Activated CD8-positive, alpha-beta T cell treated with anti-CD3 and anti-CD28 coated beads, Interleukin-2, amount 10 ng/mL, durations not matched to agents 7 days and 5 days (primary cell): ENCODE data around the gene MACO1. TPM values are rescaled to one million over a fixed set of nuclear protein-coding genes. Genes with fewer than 3 reads are reported as not detected.
A peak's percentile ranks its signal among the peaks of the same experiment; 100 is the strongest.

Experiments
- ATAC-seq: fragments of 150-1000 bp; cut with Tn5 transposase; one replicate; pipeline ENCODE4 v1.10.0; 2021; ENCODE audit warnings: moderate library complexity
- CTCF ChIA-PET: fragments of 350-600 bp; sonication (Branson Sonifier 250); formaldehyde crosslinking; loops from one replicate; lab custom pipeline; 2021; ENCODE audit warnings: antibody characterized with exemption; lab: Charles Lee
- POLR2A ChIA-PET: fragments of 350-600 bp; sonication (Branson Sonifier 250); formaldehyde crosslinking; loops from one replicate; lab custom pipeline; 2021; ENCODE audit warnings: antibody characterized with exemption; lab: Charles Lee
- DNase-seq: peaks from one replicate; pipeline ENCODE4 v3.0.0-alpha.2; 2020
- H3K27ac Mint-ChIP-seq: one replicate; pipeline ENCODE4 v1.8.0; 2021; ENCODE audit warnings: mild to moderate bottlenecking, mixed read lengths
- H3K27me3 Mint-ChIP-seq: one replicate; pipeline ENCODE4 v1.8.0; 2021; ENCODE audit warnings: low read depth, mixed read lengths
- H3K36me3 Mint-ChIP-seq: one replicate; pipeline ENCODE4 v1.8.0; 2021; ENCODE audit warnings: low read depth, mixed read lengths
- H3K4me1 Mint-ChIP-seq: one replicate; pipeline ENCODE4 v1.8.0; 2021; ENCODE audit warnings: low read depth, mixed read lengths
- H3K4me3 Mint-ChIP-seq: one replicate; pipeline ENCODE4 v1.8.0; 2021; ENCODE audit warnings: mild to moderate bottlenecking, mixed read lengths
- H3K9me3 Mint-ChIP-seq: one replicate; pipeline ENCODE4 v1.8.0; 2022; ENCODE audit warnings: mixed read lengths; ENCODE audit not compliant: insufficient read depth
- total RNA-seq, 2 experiments: library from RNA; stranded (reverse); gene quantifications; one replicate each; pipeline ENCODE4 v1.2.3, GENCODE V29; 2021

MACO1 gene
- total RNA-seq, 2 experiments from 2014 or later: 16.4 to 17.2 TPM

GRCh38 chr1:25517476-25518394 lies 87.0 kb downstream of the MACO1 start:
- ChIA-PET POLR2A (no interaction called here), CTCF (interaction anchor here (1.0 kb wide), 1 partner anchor 293 kb away, joined by 3 read pairs; no protein-coding TSS in a partner anchor)
- no peak overlapping the region for H3K27ac Mint-ChIP-seq
- no peak for ATAC-seq
- H3K27me3 Mint-ChIP-seq: peaks cover 2% of the 10 kb centered on the region
- DNase-seq: no peak
- H3K36me3 Mint-ChIP-seq: no peaks in the 10 kb centered on the region
- H3K4me3 Mint-ChIP-seq: no peak overlapping the region
- H3K4me1 Mint-ChIP-seq: peaks cover 4% of the 10 kb centered on the region
- no peaks in the 10 kb centered on the region for H3K9me3 Mint-ChIP-seq

DNA sequence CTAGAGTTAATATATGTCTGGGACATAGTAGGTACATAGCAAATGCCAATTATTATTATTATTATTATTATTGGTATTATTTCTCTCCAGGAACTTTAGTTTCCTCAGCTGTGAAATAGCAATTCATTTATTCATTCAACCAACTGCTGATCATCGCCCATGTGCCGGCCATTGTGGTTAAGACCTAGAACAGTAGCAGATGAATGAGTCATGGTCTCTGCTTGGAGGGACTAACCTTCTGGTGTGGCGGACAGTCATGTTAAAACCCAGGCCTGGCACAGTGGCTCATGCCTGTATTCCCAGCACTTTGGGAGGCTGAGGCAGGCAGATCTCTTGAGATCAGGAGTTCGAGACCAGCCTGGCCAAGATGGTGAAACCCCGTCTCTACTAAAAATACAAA lies 88.9 kb downstream of the MACO1 start:
- peaks cover 2% of the 10 kb centered on the region for H3K27me3 Mint-ChIP-seq
- H3K4me1 Mint-ChIP-seq: peaks cover 4% of the 10 kb centered on the region
- DNase-seq: no peak
- no peaks in the 10 kb centered on the region for H3K9me3 Mint-ChIP-seq
- ChIA-PET POLR2A (no interaction called here), CTCF (interaction anchor here (0.7 to 5.0 kb wide), 16 partner anchors 15 to 278 kb away, joined by 3 to 45 read pairs (median 4); partner anchors contain the start of gene LDLRAP1)
- no peaks in the 10 kb centered on the region for H3K36me3 Mint-ChIP-seq
- no peak for ATAC-seq
- H3K4me3 Mint-ChIP-seq: no peak overlapping the region
- no peak overlapping the region for H3K27ac Mint-ChIP-seq

- H3K36me3 Mint-ChIP-seq: no peaks in the 10 kb centered on the region
- ChIA-PET CTCF (interaction anchor here (0.7 to 5.0 kb wide), 31 partner anchors 13 to 289 kb away, joined by 3 to 45 read pairs (median 4); partner anchors contain the start of gene LDLRAP1), POLR2A (interaction anchor here (0.5 kb wide), 1 partner anchor 285 kb away, joined by 3 read pairs; no protein-coding TSS in a partner anchor)
- H3K4me1 Mint-ChIP-seq: peaks cover 7% of the 10 kb centered on the region
- no peaks in the 10 kb centered on the region for H3K27me3 Mint-ChIP-seq
- H3K4me3 Mint-ChIP-seq: no peak overlapping the region
- ATAC-seq (peak; percentile 62), DNase-seq (peak; percentile 82)
- peaks cover 5% of the 10 kb centered on the region for H3K9me3 Mint-ChIP-seq
- H3K27ac Mint-ChIP-seq: no peak overlapping the region
Observed at GRCh38 chr1:25520446-25521061, 89.9 kb downstream of the MACO1 start.

DNA sequence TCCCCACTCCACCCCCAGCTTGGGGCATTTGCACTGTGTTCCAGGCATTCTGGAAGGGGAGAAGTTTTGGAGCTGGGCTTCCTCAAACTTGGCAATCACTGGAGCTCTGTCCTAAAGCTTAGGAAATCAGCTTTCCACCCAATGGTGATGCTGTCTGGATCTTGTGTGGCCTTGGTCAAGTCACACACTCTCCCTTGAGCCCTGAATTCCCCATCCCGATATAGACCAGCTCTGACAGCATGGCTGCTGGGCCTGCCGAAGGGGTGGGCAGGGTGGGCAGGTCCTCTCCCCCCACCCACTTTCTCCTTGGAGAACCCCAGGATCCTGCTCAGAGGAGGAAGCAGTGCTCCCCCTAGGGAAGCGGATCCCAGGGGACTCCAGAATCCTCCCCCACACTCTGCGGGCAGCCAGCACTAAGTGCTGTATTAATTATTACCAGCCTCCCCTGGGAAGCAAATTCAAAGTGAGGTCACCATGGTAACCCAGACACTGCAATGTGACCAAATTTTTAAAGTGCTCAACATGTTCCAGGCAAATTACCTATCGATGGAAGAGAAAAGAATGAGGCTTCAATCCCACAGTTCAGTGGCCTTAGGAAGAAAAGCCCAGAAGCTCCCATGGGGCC lies 91.4 kb downstream of the MACO1 start:
- Mint-ChIP-seq H3K36me3 (no peaks in the 10 kb centered on the region), H3K4me1 (peaks cover 7% of the 10 kb centered on the region), H3K27ac (no peak overlapping the region), H3K9me3 (peaks cover 6% of the 10 kb centered on the region), H3K27me3 (no peaks in the 10 kb centered on the region), H3K4me3 (no peak overlapping the region)
- POLR2A ChIA-PET: no interaction called here
- CTCF ChIA-PET: interaction anchor here (1.1 to 5.0 kb wide), 8 partner anchors 17 to 288 kb away, joined by 3 to 45 read pairs (median 8); no protein-coding TSS in a partner anchor
- no peak for ATAC-seq
- DNase-seq: no peak

- CTCF ChIA-PET: interaction anchor here (5.0 kb wide), 1 partner anchor 19 kb away, joined by 45 read pairs; no protein-coding TSS in a partner anchor
- H3K9me3 Mint-ChIP-seq: peaks cover 6% of the 10 kb centered on the region
- ATAC-seq (no peak), DNase-seq (no peak)
- POLR2A ChIA-PET: no interaction called here
- H3K4me1 Mint-ChIP-seq: peaks cover 7% of the 10 kb centered on the region
- H3K27ac Mint-ChIP-seq: no peak overlapping the region
- no peaks in the 10 kb centered on the region for H3K27me3 Mint-ChIP-seq
- no peak overlapping the region for H3K4me3 Mint-ChIP-seq
- no peaks in the 10 kb centered on the region for H3K36me3 Mint-ChIP-seq
Observed at GRCh38 chr1:25523542-25523941, 92.8 kb downstream of the MACO1 start.

- H3K27ac Mint-ChIP-seq: no peak overlapping the region
- H3K4me3 Mint-ChIP-seq: no peak overlapping the region
- no peak for ATAC-seq
- no peak for DNase-seq
- H3K4me1 Mint-ChIP-seq: peaks cover 7% of the 10 kb centered on the region
- no peaks in the 10 kb centered on the region for H3K36me3 Mint-ChIP-seq
- ChIA-PET CTCF (interaction anchor here (1.0 kb wide), 1 partner anchor 194 kb away, joined by 3 read pairs; no protein-coding TSS in a partner anchor), POLR2A (no interaction called here)
- peaks cover 6% of the 10 kb centered on the region for H3K9me3 Mint-ChIP-seq
- no peaks in the 10 kb centered on the region for H3K27me3 Mint-ChIP-seq
Observed at GRCh38 chr1:25524568-25525360, 94.1 kb downstream of the MACO1 start.

DNA sequence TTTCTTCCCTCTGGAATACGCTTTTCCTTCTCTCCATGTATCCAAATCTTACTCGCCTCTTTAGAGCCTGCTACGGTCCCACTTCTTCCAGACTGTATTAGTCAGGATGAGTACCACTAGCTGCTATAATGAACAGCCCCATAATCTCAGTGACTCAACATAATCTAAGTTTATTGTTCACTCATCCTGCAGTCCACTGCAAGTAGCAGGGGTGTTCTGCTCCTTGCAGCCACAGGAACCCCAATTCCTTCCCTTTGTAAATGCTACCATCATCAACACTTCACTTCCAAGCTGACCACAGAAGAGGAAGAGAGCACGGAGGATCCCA lies 94.6 kb downstream of the MACO1 start:
- ATAC-seq: no peak
- CTCF ChIA-PET: interaction anchor here (1.0 kb wide), 1 partner anchor 195 kb away, joined by 3 read pairs; no protein-coding TSS in a partner anchor
- Mint-ChIP-seq H3K4me1 (peaks cover 7% of the 10 kb centered on the region), H3K36me3 (no peaks in the 10 kb centered on the region), H3K9me3 (peaks cover 6% of the 10 kb centered on the region), H3K27me3 (no peaks in the 10 kb centered on the region), H3K27ac (no peak overlapping the region), H3K4me3 (no peak overlapping the region)
- DNase-seq: no peak
- POLR2A ChIA-PET: no interaction called here

DNA sequence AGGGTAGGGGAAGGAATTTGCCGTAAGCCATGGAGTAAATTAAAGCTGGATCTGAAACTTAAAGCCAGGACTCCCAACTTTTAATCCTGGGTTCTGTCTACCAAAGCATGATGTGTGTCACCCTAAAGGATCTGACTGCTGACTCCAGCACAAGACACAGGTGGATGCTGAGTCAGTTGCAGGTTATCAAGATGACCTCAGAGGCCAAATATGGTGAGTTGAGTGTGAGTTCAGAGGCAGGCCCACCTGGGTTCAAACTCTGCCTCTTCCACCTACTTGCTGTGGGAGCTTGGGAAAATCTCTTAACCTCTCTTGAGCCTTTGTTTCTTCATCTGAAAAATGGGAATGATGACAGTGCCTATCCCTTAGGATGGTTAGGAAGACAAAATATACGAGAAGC lies 96.1 kb downstream of the MACO1 start:
- H3K4me3 Mint-ChIP-seq: no peak overlapping the region
- ChIA-PET CTCF (interaction anchor here (0.9 to 1.6 kb wide), 3 partner anchors 14 to 283 kb away, joined by 3 to 4 read pairs (median 4); no protein-coding TSS in a partner anchor), POLR2A (no interaction called here)
- no peak overlapping the region for H3K27ac Mint-ChIP-seq
- no peak for ATAC-seq
- no peaks in the 10 kb centered on the region for H3K27me3 Mint-ChIP-seq
- no peak for DNase-seq
- no peaks in the 10 kb centered on the region for H3K36me3 Mint-ChIP-seq
- H3K4me1 Mint-ChIP-seq: peaks cover 3% of the 10 kb centered on the region
- peaks cover 6% of the 10 kb centered on the region for H3K9me3 Mint-ChIP-seq

DNA sequence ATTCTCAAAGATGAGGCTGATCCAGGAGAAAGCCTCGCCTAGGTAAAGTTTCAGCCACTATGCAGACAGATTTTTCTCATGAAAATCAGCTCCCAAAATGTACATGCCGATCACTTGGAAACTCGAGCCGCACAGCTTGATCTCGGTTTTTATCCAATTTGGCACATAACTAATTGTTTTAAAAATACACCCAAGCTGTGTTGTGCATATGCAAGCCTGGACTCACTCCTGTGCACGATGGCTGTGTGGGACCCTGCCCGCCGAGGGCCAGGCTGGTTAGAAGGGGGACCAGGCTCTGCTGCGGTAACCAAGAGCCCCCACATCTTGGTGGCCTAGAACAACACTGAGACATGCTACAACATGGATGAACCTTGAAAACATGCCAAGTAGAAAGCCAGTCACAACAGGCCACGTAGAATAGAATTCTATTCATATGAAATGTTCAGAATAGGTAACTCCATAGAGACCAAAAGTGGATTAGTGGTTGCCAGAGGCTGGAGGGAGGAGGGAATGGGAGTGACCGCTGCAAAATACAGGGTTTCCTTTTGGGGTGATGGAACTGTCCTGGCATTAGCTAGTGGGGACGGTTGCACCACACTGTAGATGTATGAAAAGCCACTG lies 96.6 kb downstream of the MACO1 start:
- ATAC-seq (no peak), DNase-seq (no peak)
- Mint-ChIP-seq H3K9me3 (peaks cover 6% of the 10 kb centered on the region), H3K4me3 (no peak overlapping the region), H3K27me3 (no peaks in the 10 kb centered on the region), H3K36me3 (no peaks in the 10 kb centered on the region), H3K4me1 (peaks cover 3% of the 10 kb centered on the region), H3K27ac (no peak overlapping the region)
- ChIA-PET CTCF (interaction anchor here (1.3 to 1.6 kb wide), 2 partner anchors 38 to 282 kb away, joined by 3 to 4 read pairs; no protein-coding TSS in a partner anchor), POLR2A (no interaction called here)

GRCh38 chr1:25527946-25528595 lies 97.4 kb downstream of the MACO1 start:
- H3K4me1 Mint-ChIP-seq: peaks cover 3% of the 10 kb centered on the region
- no peak overlapping the region for H3K4me3 Mint-ChIP-seq
- ATAC-seq (no peak), DNase-seq (no peak)
- no peaks in the 10 kb centered on the region for H3K36me3 Mint-ChIP-seq
- peaks cover 6% of the 10 kb centered on the region for H3K9me3 Mint-ChIP-seq
- CTCF ChIA-PET: no interaction called here
- H3K27ac Mint-ChIP-seq: no peak overlapping the region
- POLR2A ChIA-PET: no interaction called here
- no peaks in the 10 kb centered on the region for H3K27me3 Mint-ChIP-seq
